ENCODE results near the gene GPATCH1.
A peak's percentile ranks its signal among the peaks of the same experiment; 100 is the strongest.
"Not testable (repeated sequence)": the region's sequence is repeated elsewhere in the genome, so short reads cannot be mapped to it uniquely, and the experiment has no call there.

The GPATCH1 gene

GRCh38 chr19:33111587-33111986 lies 30.6 kb downstream of the GPATCH1 start:
- DNase-seq (ENCODE audit: low read depth in 2 of 2): no peak

DNA sequence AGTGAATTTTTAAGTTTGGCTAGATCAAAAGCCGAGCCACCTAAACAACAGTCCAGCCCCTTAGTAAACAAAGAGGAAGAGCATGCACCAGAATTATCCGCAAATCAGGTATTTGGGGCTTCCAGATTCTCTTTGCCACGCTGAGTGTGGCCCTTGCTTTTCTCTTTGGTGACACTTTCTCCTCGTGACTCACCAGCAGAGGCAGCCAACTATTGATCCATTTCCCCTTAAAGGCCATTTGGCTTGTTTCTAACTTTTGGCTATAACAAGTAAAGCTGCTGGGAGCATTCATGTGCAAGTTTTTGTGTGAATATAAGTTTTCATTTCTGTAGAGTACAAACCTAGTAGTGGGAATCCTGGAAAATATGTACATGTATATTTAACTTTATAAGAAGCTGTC lies 33.3 kb downstream of the GPATCH1 start:
- no peak for DNase-seq (ENCODE audit: low read depth in 2 of 2)

GRCh38 chr19:33117501-33117900 lies 36.5 kb downstream of the GPATCH1 start:
- DNase-seq (ENCODE audit: low read depth in 2 of 2): no peak

DNA sequence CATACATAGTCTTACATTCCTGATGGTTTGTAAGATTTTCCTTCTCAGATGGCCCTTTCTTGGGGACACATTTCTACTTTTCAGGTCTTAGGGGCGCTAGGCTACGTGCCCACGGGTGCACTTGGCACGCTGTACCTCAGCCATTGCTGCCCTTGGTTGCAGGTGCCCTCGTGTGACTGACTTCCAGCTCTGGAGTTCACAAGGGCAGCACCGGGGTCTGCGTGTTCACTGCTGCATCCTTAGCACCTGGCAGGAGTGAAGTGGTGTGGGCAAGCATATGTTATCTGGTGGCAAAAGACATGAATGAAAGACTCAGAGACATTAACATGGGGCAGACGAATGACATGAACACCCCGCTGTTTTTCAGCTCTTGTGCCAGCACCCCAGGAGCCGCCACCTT lies 37.7 kb downstream of the GPATCH1 start:
- DNase-seq (ENCODE audit: low read depth in 2 of 2): no peak

- DNase-seq (ENCODE audit: low read depth in 2 of 2): no peak
Observed at GRCh38 chr19:33124207-33125098, 43.5 kb downstream of the GPATCH1 start.

DNA sequence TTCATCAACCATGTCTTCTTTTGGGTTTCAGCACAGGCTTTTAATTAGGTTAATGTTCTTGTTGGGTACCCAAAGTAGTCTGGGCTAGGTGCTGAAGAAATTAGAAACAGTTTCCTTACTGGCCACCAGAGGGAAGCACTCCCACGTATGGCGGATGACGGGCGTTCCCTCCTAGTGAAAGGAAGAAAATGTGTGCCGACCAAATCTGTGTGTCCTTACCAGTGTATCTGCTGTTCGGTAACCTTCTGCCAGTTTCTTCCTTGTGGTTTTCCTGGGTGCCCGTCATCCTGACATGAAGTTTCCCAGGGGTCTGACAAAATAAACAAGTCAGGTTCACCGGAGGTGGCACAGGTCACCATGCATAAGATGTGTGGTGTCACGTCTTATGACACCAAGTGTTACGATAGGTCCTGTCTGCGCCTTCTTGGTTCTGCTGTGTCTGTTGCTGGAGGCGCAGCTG lies 45.0 kb downstream of the GPATCH1 start:
- DNase-seq (ENCODE audit: low read depth in 2 of 2): peak in 1 of 2 donors; percentile 11

DNA sequence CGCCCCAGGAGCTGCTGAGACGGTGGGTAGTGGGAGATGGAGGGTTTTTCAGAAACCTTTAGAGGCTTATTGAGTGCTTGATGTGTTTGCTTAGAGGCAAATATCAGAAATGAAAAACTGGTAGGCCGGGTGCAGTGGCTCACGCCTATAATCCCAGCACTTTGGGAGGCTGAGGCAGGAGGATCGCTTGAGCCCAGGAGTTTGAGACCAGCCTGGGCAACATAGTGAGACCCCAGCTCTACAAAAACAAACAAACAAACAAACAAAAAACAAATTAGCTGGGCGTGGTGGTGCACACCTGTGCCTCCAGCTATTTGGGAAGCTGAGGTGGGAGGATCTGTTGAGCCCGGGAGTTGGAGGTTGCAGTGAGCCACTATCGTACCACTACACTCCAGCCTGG lies 45.7 kb downstream of the GPATCH1 start:
- not testable (repeated sequence) for DNase-seq (ENCODE audit: low read depth in 2 of 2)

GRCh38 chr19:33129901-33130300 lies 48.9 kb downstream of the GPATCH1 start:
- DNase-seq (ENCODE audit: low read depth in 2 of 2): no peak

GRCh38 chr19:33130433-33130832 lies 49.5 kb downstream of the GPATCH1 start:
- DNase-seq (ENCODE audit: low read depth in 2 of 2): no peak

DNA sequence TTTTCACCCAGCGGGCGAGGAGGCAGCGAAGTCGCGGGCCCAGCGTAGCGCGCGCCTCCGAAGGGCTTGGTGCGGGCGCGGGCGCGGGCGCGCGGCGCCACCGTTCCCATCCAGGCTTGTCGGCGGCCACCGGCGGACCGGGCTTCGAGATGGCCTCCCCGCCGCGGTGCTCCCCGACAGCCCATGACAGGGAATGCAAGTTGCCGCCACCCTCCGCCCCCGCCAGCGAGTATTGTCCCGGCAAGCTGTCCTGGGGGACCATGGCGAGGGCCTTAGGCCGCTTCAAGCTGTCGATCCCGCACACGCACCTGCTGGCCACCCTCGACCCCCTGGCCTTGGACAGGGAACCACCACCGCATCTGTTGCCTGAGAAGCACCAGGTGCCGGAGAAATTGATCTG lies 51.0 kb downstream of the GPATCH1 start, which contains the start of gene WDR88:
Gene WDR88, plus strand, starts transcription at position 94 of the 400 bp plus-strand sequence. Its CDS starts 56 bp downstream, at position 150.
- no peak for DNase-seq (ENCODE audit: low read depth in 2 of 2)

- DNase-seq (ENCODE audit: low read depth in 2 of 2): no peak
Observed at GRCh38 chr19:33132425-33132824, 51.4 kb downstream of the GPATCH1 start.

DNA sequence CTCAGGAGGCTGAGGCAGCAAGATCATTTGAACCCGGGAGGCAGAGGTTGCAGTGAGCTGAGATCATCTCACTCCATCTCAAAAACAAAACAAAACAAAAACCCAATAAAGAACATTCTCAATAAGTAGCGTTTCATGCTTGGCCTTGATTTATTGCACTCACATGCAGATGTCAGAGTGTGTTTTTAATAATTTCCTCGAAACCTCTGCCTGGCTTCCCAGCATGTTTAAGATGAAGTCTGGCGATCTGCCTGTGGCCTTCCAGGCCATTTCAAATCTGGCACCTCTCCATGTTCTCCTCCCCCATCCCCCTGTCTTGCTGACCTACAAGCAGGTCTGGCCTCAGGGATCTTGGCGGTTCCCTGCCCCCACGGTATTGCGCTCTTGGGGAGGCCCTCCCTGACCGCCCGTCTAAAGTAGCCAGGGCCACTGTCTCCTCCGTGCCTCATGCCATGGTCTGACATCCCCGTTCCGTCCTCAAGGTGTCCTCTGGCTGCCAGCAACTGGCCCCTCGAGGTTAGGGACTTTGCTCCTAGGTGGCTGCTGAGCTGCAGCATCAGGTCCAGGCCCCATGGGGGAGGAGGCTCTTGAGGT lies 52.6 kb downstream of the GPATCH1 start:
- no peak for DNase-seq (ENCODE audit: low read depth in 2 of 2)

DNA sequence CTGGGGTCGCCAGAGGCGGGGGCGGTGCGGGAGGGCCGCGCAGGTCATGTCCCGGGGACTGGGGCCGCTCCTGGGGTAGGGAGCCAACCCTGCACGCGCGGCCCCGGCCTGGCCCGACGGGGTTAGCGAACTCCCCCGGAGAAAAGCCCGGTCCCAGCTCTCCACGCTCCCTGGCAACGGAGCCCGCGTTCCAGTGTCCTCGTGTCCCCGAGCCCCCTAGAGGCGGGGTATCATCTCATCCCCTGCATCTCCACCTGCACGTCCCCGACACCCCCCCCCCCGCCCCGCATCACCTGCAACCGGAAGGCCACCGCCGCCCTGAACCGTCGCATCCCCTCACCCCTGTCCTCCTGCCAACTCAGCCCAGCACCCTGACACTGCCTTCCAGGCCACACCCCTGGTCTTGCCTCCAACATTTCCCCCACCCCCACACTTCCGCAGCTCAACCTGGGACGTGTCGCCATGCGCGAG lies 53.6 kb downstream of the GPATCH1 start:
- peak in 1 of 2 donors; percentile 37 for DNase-seq (ENCODE audit: low read depth in 2 of 2)

DNA sequence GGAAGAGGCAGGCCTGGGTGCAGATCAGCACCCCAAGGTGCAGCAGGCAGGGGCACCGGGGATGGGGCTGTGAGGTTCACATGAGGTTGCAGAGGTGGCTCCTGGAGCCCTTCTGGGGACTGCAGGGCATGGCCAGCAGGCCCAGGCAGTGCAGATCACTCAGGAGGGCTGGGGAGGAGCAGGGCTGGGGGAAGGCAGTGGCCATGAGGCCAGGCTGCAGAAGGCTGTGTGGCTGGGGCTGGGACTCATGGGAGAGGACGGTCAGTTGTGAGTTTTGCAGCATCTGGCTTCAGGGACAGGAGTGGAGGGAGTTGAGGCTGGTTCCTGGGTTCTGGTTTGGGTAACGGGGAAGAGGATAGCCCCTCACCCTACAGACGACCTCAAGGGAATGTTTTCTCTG lies 58.2 kb downstream of the GPATCH1 start:
- no peak for DNase-seq (ENCODE audit: low read depth in 2 of 2)

GRCh38 chr19:33143897-33144405 lies 63.0 kb downstream of the GPATCH1 start:
- peak in 1 of 2 donors; percentile 17 for DNase-seq (ENCODE audit: low read depth in 2 of 2)

DNA sequence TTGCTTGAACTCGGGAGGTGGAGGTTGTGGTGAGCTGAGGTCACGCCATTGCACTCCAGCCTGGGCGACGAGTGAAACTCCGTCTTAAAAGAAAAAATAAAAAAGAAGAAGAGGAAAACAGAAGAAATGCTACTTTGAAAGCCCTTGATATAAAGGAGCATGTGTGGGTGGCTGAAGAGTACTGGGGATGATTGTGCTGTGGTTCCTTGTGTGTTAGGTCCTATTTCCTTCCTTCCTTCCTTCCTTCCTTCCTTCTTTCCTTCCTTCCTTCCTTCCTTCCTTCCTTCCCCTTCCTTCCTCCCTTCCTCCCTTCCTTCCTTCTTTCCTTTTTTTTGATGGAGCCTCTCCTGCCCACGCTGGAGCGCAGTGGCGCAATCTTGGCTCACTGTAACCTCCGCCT lies 65.2 kb downstream of the GPATCH1 start:
- no peak for DNase-seq (ENCODE audit: low read depth in 2 of 2)

- DNase-seq (ENCODE audit: low read depth in 2 of 2): no peak
Observed at GRCh38 chr19:33147538-33147937, 66.6 kb downstream of the GPATCH1 start.

DNA sequence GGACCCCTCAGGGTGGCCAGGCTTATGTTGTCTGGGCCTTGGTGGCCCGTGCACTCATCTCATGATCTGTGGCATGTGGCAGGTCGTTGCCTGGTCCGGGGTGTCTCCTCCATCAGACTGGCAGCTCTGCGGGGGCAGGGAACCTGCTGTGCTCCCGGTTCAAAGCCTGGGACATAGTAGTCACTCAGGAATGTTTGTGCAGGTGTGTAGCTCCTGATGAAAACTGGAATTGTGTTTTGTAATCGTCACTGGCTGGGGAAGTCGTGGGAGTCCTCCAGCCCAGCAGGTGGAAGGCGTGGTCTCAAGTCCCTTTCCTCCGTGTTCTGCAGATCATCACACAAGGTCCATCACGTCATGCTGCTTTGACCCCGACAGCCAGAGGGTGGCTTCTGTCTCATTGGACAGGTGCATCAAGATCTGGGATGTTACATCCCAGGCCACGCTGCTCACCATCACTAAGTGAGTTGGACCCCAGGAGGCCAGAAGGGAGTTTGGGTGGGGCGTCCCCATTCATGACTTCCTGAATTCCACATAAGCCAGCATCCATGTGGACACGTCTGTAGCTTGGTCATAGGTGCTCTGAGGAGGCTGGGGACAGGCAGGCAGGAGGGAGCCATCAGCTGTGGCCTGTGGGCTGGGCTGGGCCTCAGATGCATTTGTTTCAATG lies 70.0 kb downstream of the GPATCH1 start:
- DNase-seq (ENCODE audit: low read depth in 2 of 2): no peak

GRCh38 chr19:33152176-33152575 lies 71.2 kb downstream of the GPATCH1 start:
- DNase-seq (ENCODE audit: low read depth in 2 of 2): no peak

DNA sequence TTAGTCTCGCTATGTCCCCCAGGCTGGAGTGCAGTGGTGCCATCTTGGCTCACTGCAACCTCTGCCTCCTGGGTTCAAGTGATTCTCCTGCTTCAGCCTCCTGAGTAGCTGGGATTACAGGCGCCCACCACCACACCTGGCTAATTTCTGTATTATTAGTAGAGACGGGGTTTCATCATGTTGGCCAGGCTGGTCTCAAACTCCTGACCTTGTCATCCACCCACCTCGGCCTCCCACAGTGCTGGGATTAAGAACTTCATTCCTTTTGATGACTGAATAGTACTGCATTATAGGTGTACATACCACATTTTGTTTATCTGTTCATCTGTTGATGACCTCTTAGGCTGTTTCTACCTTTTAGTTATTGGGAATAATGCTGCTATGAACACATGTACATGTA lies 71.6 kb downstream of the GPATCH1 start:
- not testable (repeated sequence) for DNase-seq (ENCODE audit: low read depth in 2 of 2)

DNA sequence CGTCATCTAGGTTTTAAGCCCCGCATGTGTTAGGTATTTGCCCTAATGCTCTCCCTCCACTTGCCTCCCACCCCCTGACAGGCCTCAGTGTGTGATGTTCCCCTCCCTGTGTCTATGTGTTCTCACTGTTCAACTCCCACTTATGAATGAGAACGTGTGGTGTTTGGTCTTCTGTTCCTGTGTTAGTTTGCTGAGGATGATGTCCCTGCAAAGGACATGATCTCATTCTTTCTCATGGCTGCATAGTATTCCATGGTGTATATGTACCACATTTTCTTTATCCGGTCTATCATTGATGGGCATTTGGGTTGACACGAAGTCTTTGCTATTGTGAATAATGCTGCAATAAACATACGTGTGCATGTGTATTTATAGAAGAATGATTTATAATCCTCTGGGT lies 73.3 kb downstream of the GPATCH1 start:
- not testable (repeated sequence) for DNase-seq (ENCODE audit: low read depth in 2 of 2)

- no peak for DNase-seq (ENCODE audit: low read depth in 2 of 2)
Observed at GRCh38 chr19:33156334-33156733, 75.4 kb downstream of the GPATCH1 start.
